22Rv1 (cell line): ENCODE results near the gene HNF1B.

Experiments used
- ZFX ChIP-seq: fragments of 450-650 bp; IDR thresholded peaks from 2 replicates; pipeline ENCODE4 v1.6.1; 2017; ENCODE audit warnings: antibody characterized with exemption, borderline replicate concordance
- TF ChIP-seq, protein P1 (sequence below): fragments of 450-650 bp; IDR thresholded peaks from 2 replicates; pipeline ENCODE4 v1.5.1; 2017; ENCODE audit warnings: mild to moderate bottlenecking

DNA sequence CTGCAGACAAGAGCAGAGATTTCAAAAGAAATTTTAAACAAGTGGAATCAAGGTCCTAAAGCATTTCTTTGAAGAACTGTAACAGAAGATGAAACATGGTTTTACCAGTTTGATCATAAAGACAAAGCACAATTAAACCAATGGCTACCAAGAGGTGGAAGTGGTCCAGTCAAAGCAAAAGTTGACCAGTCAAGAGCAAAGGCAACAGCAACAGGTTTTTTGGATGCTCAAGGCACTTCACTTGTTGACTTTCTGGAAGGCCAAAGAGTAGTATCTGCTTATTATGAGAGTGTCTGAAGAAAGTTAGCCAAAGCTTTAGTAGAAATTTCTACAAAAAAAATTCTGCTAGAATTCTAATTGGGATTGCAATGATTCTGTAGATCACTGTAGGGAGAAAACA, 106.9 kb downstream of the HNF1B start:
- TF ChIP-seq, protein P1, sequence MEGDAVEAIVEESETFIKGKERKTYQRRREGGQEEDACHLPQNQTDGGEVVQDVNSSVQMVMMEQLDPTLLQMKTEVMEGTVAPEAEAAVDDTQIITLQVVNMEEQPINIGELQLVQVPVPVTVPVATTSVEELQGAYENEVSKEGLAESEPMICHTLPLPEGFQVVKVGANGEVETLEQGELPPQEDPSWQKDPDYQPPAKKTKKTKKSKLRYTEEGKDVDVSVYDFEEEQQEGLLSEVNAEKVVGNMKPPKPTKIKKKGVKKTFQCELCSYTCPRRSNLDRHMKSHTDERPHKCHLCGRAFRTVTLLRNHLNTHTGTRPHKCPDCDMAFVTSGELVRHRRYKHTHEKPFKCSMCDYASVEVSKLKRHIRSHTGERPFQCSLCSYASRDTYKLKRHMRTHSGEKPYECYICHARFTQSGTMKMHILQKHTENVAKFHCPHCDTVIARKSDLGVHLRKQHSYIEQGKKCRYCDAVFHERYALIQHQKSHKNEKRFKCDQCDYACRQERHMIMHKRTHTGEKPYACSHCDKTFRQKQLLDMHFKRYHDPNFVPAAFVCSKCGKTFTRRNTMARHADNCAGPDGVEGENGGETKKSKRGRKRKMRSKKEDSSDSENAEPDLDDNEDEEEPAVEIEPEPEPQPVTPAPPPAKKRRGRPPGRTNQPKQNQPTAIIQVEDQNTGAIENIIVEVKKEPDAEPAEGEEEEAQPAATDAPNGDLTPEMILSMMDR, result no peak
- no peak for TF ChIP-seq ZFX
